NCI-H69 (cell line): Measurements from ENCODE around the gene BANF2.

Experiments used
- DNase-seq: peaks from one replicate; lab custom pipeline; 2025; lab: John Stamatoyannopoulos, UW

Gene BANF2

GRCh38 chr20:17664025-17664633, 35.6 kb upstream of the BANF2 start:
- DNase-seq = no peak

GRCh38 chr20:17665756-17666155, 34.0 kb upstream of the BANF2 start:
- DNase-seq = no peak

- DNase-seq = no peak
These were observed 33.3 kb upstream of the BANF2 start for GRCh38 chr20:17666481-17666880.

GRCh38 chr20:17667445-17667844, 32.3 kb upstream of the BANF2 start:
- no peak for DNase-seq

- DNase-seq = no peak
These were observed 31.3 kb upstream of the BANF2 start for GRCh38 chr20:17668432-17668831.

- no peak for DNase-seq
These were observed 30.3 kb upstream of the BANF2 start for GRCh38 chr20:17669306-17669931.

GRCh38 chr20:17671011-17671410, 28.8 kb upstream of the BANF2 start:
- no peak for DNase-seq

GRCh38 chr20:17671565-17671964, 28.2 kb upstream of the BANF2 start:
- no peak for DNase-seq

- DNase-seq = no peak
These were observed 26.7 kb upstream of the BANF2 start for GRCh38 chr20:17673084-17673483.

- no peak for DNase-seq
These were observed 24.8 kb upstream of the BANF2 start for GRCh38 chr20:17674722-17675518.

- DNase-seq = no peak
These were observed 24.0 kb upstream of the BANF2 start for GRCh38 chr20:17675519-17676377.

GRCh38 chr20:17676378-17676759, 23.4 kb upstream of the BANF2 start:
- DNase-seq = no peak

- DNase-seq = no peak
These were observed 22.8 kb upstream of the BANF2 start for GRCh38 chr20:17676942-17677341.

GRCh38 chr20:17678295-17678694, 21.5 kb upstream of the BANF2 start:
- DNase-seq = peak; percentile 13

GRCh38 chr20:17678886-17679285, 20.9 kb upstream of the BANF2 start:
- DNase-seq = no peak

GRCh38 chr20:17679941-17680835, 19.6 kb upstream of the BANF2 start:
- peak; percentile 81 for DNase-seq

- peak; percentile 81 for DNase-seq
These were observed 18.7 kb upstream of the BANF2 start for GRCh38 chr20:17680836-17681725.

GRCh38 chr20:17681726-17682102, 18.1 kb upstream of the BANF2 start:
- no peak for DNase-seq

GRCh38 chr20:17682103-17682888, 17.5 kb upstream of the BANF2 start, which contains the start of gene RRBP1:
TSS of gene RRBP1 (minus strand) at chr20:17682242. CDS start at chr20:17660507, 21,735 bp downstream.
- peak; percentile 99 for DNase-seq

GRCh38 chr20:17682889-17683198, 16.9 kb upstream of the BANF2 start:
- DNase-seq = no peak
